HL-60 (cell line): ENCODE results near the gene ZNF410.

Source experiments
- GABPA ChIP-seq: IDR thresholded peaks from 2 replicates; pipeline ENCODE4 v1.6.1; 2012; ENCODE audit warnings: low read depth
- POLR2AphosphoS5 ChIP-seq: IDR thresholded peaks from 2 replicates; pipeline ENCODE4 v1.6.1; 2012; ENCODE audit warnings: low read depth
- TF ChIP-seq, protein P1 (sequence below): IDR thresholded peaks from one replicate; pipeline ENCODE4 v1.5.1; 2011; ENCODE audit warnings: low read length, control low read depth, inconsistent platforms; ENCODE audit not compliant: insufficient read depth

DNA sequence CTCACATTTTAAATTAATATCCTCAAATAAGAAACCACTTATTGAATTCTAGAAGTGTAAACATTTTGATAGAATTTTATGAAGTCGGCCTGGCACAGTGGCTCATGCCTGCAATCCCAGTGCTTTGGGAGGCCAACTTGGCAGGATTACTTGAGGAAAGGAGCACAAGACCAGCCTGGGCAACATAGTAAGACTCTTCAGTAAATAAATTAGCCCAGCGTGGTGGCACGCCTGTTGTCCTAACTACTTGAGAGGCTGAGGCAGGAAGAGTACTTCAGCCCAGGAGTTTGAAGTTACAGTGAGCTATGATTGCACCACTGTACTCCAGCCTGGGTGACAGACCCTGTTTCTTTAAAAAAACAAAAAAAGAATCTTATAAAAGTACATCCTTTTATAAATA, 8.9 kb upstream of the ZNF410 start:
- TF ChIP-seq, protein P1, sequence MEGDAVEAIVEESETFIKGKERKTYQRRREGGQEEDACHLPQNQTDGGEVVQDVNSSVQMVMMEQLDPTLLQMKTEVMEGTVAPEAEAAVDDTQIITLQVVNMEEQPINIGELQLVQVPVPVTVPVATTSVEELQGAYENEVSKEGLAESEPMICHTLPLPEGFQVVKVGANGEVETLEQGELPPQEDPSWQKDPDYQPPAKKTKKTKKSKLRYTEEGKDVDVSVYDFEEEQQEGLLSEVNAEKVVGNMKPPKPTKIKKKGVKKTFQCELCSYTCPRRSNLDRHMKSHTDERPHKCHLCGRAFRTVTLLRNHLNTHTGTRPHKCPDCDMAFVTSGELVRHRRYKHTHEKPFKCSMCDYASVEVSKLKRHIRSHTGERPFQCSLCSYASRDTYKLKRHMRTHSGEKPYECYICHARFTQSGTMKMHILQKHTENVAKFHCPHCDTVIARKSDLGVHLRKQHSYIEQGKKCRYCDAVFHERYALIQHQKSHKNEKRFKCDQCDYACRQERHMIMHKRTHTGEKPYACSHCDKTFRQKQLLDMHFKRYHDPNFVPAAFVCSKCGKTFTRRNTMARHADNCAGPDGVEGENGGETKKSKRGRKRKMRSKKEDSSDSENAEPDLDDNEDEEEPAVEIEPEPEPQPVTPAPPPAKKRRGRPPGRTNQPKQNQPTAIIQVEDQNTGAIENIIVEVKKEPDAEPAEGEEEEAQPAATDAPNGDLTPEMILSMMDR, result no peak
- TF ChIP-seq POLR2AphosphoS5 (no peak), GABPA (no peak)
